Right lobe of liver (tissue), 6 donors: ENCODE data around the gene AMMECR1. TPM values are rescaled to one million over a fixed set of nuclear protein-coding genes. Genes with fewer than 3 reads are reported as not detected.

ENCODE experiments used
- ATAC-seq, 4 donors: fragments of 200-7000 bp; cut with Tn5 transposase; one replicate each; pipeline ENCODE4 v1.9.1; 2020; ENCODE audit warnings: mild to moderate bottlenecking in 4 of 4, moderate library complexity in 4 of 4
- DNase-seq, 3 donors: peaks; one replicate each; pipeline ENCODE4 v3.0.0-alpha.2; 2020
- H3K27ac ChIP-seq, 3 donors: fragments of 200-600 bp; one replicate each; pipeline ENCODE4 v1.8.0; 2022
- H3K27me3 ChIP-seq, 2 donors: fragments of 200-600 bp; one replicate each; pipeline ENCODE4 v1.8.0; 2022
- H3K36me3 ChIP-seq, 4 donors: fragments of 200-600 bp; sonication (generic) in 1 of 4; one replicate each; pipeline versions ENCODE4 v1.5.1 to v1.8.0; 2017 to 2022; ENCODE audit warnings: control low read depth in 1 of 4
- H3K4me1 ChIP-seq, 4 donors: fragments of 200-600 bp; sonication (generic) in 1 of 4; one replicate each; pipeline versions ENCODE4 v1.5.1 to v1.8.0; 2017 to 2022; ENCODE audit warnings: control low read depth in 1 of 4
- H3K4me3 ChIP-seq, 3 donors: fragments of 200-600 bp; one replicate each; pipeline ENCODE4 v1.8.0; 2022
- H3K9me3 ChIP-seq, 4 donors: fragments of 200-600 bp; sonication (generic) in 1 of 4; one replicate each; pipeline versions ENCODE4 v1.5.1 to v1.8.0; 2017 to 2022; ENCODE audit warnings: control low read depth in 1 of 4
- CTCF ChIP-seq, 4 donors: fragments of 200-600 bp in 3 of 4; fragments of 450-650 bp in 1 of 4; IDR thresholded peaks; one replicate each; pipeline versions ENCODE4 v1.5.1 to v1.8.0; 2016 to 2022; ENCODE audit warnings: antibody characterized with exemption in 4 of 4, mild to moderate bottlenecking in 2 of 4
- POLR2A ChIP-seq: fragments of 450-650 bp; IDR thresholded peaks from one replicate; pipeline ENCODE4 v1.6.1; 2017; ENCODE audit warnings: antibody characterized with exemption, mild to moderate bottlenecking
- WGBS: methylation state at CpG from one replicate; pipeline ENCODE4 v1.1.6; 2018; ENCODE audit warnings: low coverage, low lambda C conversion rate; ENCODE audit not compliant: insufficient coverage; ENCODE audit errors: missing lambda C conversion rate; 5-methylcytosine and 5-hydroxymethylcytosine counted together
- intact Hi-C, 2 donors: fragments of 100-400 bp; cut with DNase I; formaldehyde crosslinking; loops; one replicate each; pipeline versions ENCODE4 v1.11.2 to v1.14.1; 2022
- total RNA-seq, 6 experiments: library from RNA; depleted of rRNA in 2 of 6; stranded (reverse); fragments of >200 nt in 2 of 6; fragmentation: NEBNext Ultra II Directional in 3 of 6; extraction: Animal tissue kit (Norgen Biotek cat#: 25700) in 3 of 6; gene quantifications; one replicate each; pipeline versions ENCODE4 v1.1.0 to v1.2.4, GENCODE V29; 2016 to 2023
- donor health status: DM: no; HTN: yes; CAD: no.
- donor health status: DM: no; HTN: no; CAD: no.
- donor health status: DM: no; HTN: no; CAD: no.
- donor health status: DM: no; HTN: yes; CAD: no.
- donor health status: DM: no; HTN: yes; CAD: no.

AMMECR1 gene
- total RNA-seq, 6 experiments from 2014 or later: 3.1 to 3.9 (median 3.4) TPM

- Histone ChIP-seq H3K9me3 (no peaks in the 10 kb centered on the region), H3K36me3 (no peaks in the 10 kb centered on the region), H3K4me3 (no peak overlapping the region), H3K4me1 (no peaks in the 10 kb centered on the region), H3K27ac (no peak overlapping the region), H3K27me3 (no peaks in the 10 kb centered on the region)
- WGBS: 59% methylated on average over 2 of the region's 2 CpGs
- DNase-seq: no peak
- ATAC-seq: no peak
- no peak for TF ChIP-seq POLR2A
- no peak for TF ChIP-seq CTCF (IDR thresholded peaks at IDR 0.05)
- intact Hi-C loops: no loop called here
These were observed 9.7 kb downstream of the AMMECR1 start for GRCh38 chrX:110308220-110308619.

- TF ChIP-seq POLR2A (no peak), CTCF (IDR thresholded peaks at IDR 0.05) (no peak)
- DNase-seq: no peak
These were observed 13.0 kb downstream of the AMMECR1 start for GRCh38 chrX:110304884-110305283.

GRCh38 chrX:110304371-110304770 lies 13.5 kb downstream of the AMMECR1 start:
- 67% methylated on average over 1 of the region's 1 CpG for WGBS
- DNase-seq (no peak), ATAC-seq (no peak)
- Histone ChIP-seq H3K27me3 (no peaks in the 10 kb centered on the region), H3K36me3 (no peaks in the 10 kb centered on the region), H3K4me3 (no peak overlapping the region), H3K4me1 (no peaks in the 10 kb centered on the region), H3K27ac (no peak overlapping the region), H3K9me3 (no peaks in the 10 kb centered on the region)
- intact Hi-C loops: no loop called here
- no peak for TF ChIP-seq POLR2A
- no peak for TF ChIP-seq CTCF (IDR thresholded peaks at IDR 0.05)

More at GRCh38 chrX:110304884-110305283, 13.0 kb downstream of the AMMECR1 start:
- Histone ChIP-seq H3K27ac (no peak overlapping the region), H3K4me3 (no peak overlapping the region), H3K36me3 (no peaks in the 10 kb centered on the region), H3K27me3 (no peaks in the 10 kb centered on the region), H3K9me3 (no peaks in the 10 kb centered on the region), H3K4me1 (no peaks in the 10 kb centered on the region)
- no peak for ATAC-seq
- intact Hi-C loops: no loop called here

- ATAC-seq (no peak), DNase-seq (no peak)
- H3K9me3 ChIP-seq: no peaks in the 10 kb centered on the region
- TF ChIP-seq POLR2A (no peak), CTCF (IDR thresholded peaks at IDR 0.05) (no peak)
- no peaks in the 10 kb centered on the region for H3K27me3 ChIP-seq
- WGBS: 56% methylated on average over 3 of the region's 3 CpGs
- H3K4me1 ChIP-seq: no peaks in the 10 kb centered on the region
- no peaks in the 10 kb centered on the region for H3K36me3 ChIP-seq
- no peak overlapping the region for H3K27ac ChIP-seq
- no peak overlapping the region for H3K4me3 ChIP-seq
- intact Hi-C loops: no loop called here
These were observed 14.9 kb downstream of the AMMECR1 start for GRCh38 chrX:110302975-110303374.

- TF ChIP-seq CTCF (IDR thresholded peaks at IDR 0.05): no peak
- TF ChIP-seq POLR2A: no peak
- ATAC-seq: no peak
- WGBS: 78% methylated on average over 1 of the region's 1 CpG
- H3K36me3 ChIP-seq: no peaks in the 10 kb centered on the region
- no peak overlapping the region for H3K4me3 ChIP-seq
- no peaks in the 10 kb centered on the region for H3K27me3 ChIP-seq
- no peaks in the 10 kb centered on the region for H3K9me3 ChIP-seq
- no peaks in the 10 kb centered on the region for H3K4me1 ChIP-seq
- intact Hi-C loops: no loop called here
- no peak for DNase-seq
- H3K27ac ChIP-seq: no peak overlapping the region
These were observed 16.7 kb downstream of the AMMECR1 start for GRCh38 chrX:110301194-110301593.
